ENCODE data around the gene ANKRD63.

DNA sequence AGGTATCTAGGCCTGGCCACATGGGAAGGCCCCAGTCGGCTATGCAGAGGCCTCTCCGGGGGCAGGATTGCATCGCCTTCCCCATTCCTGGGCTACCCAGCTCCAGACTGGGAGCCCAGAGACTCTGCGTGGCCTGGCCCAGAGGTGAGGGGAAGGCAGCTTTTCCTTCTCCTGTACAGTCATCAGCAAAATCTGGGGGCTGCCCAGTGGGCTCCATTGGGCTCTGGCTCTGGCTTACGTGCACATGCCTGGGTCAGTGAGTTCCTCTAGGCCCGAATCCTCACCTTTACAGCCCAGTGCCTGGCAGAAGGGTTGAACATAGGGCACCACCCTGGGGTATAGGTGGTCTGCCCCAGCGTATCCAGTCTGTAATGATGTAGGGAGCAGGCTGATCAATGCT is 3.9 kb upstream of the ANKRD63 start:
- no peak for TF ChIP-seq YY1 (IDR thresholded peaks at IDR 0.05; ENCODE audit: insufficient read depth, insufficient read length)
- no peak for TF ChIP-seq SUZ12 (IDR thresholded peaks at IDR 0.05; ENCODE audit: extremely low read depth, insufficient read depth, insufficient read length)
- TF ChIP-seq ZNF274 (IDR thresholded peaks at IDR 0.05; ENCODE audit: low read depth, low read length) = no peak

Measured in NT2/D1 (cell line).